NCI-H1694 treated with DMSO at 0.1 percent for 48 hours (cell line): ENCODE measurements around the gene ATP6V1E1.

Experiments
- DNase-seq: peaks from one replicate; lab custom pipeline; 2025; lab: John Stamatoyannopoulos, UW

Gene ATP6V1E1

GRCh38 chr22:17633998-17634323, 5.4 kb upstream of the ATP6V1E1 start:
- DNase-seq: no peak

GRCh38 chr22:17633217-17633997, 4.9 kb upstream of the ATP6V1E1 start:
- peak; percentile 5 for DNase-seq

- no peak for DNase-seq
These were observed 2.6 kb upstream of the ATP6V1E1 start for GRCh38 chr22:17631076-17631565.

- no peak for DNase-seq
These were observed 1.1 kb upstream of the ATP6V1E1 start for GRCh38 chr22:17629641-17630040.

- no peak for DNase-seq
These were observed 582 bp upstream of the ATP6V1E1 start for GRCh38 chr22:17629173-17629489.

- DNase-seq: no peak
These were observed 566 bp downstream of the ATP6V1E1 start for GRCh38 chr22:17627961-17628405.

- DNase-seq: no peak
These were observed 15.3 kb downstream of the ATP6V1E1 start for GRCh38 chr22:17613280-17613679.

GRCh38 chr22:17612057-17612456, 16.5 kb downstream of the ATP6V1E1 start:
- no peak for DNase-seq

- DNase-seq: no peak
These were observed 20.5 kb downstream of the ATP6V1E1 start for GRCh38 chr22:17607891-17608521.

- no peak for DNase-seq
These were observed 22.1 kb downstream of the ATP6V1E1 start for GRCh38 chr22:17606496-17606895.

GRCh38 chr22:17603668-17604067, 24.9 kb downstream of the ATP6V1E1 start:
- no peak for DNase-seq

GRCh38 chr22:17601031-17601430, 27.5 kb downstream of the ATP6V1E1 start:
- DNase-seq: no peak

GRCh38 chr22:17598318-17598717, 30.2 kb downstream of the ATP6V1E1 start:
- no peak for DNase-seq

- DNase-seq: no peak
These were observed 31.3 kb downstream of the ATP6V1E1 start for GRCh38 chr22:17597217-17597616.

- no peak for DNase-seq
These were observed 32.3 kb downstream of the ATP6V1E1 start for GRCh38 chr22:17596226-17596625.

- no peak for DNase-seq
These were observed 36.3 kb downstream of the ATP6V1E1 start for GRCh38 chr22:17592201-17592600.

- DNase-seq: no peak
These were observed 38.0 kb downstream of the ATP6V1E1 start for GRCh38 chr22:17590586-17590985.

GRCh38 chr22:17589810-17590375, 38.7 kb downstream of the ATP6V1E1 start:
- no peak for DNase-seq

- DNase-seq: no peak
These were observed 39.9 kb downstream of the ATP6V1E1 start for GRCh38 chr22:17588606-17589005.

- DNase-seq: no peak
These were observed 40.9 kb downstream of the ATP6V1E1 start for GRCh38 chr22:17587629-17588028.

GRCh38 chr22:17586831-17587440, 41.6 kb downstream of the ATP6V1E1 start:
- no peak for DNase-seq

- DNase-seq: no peak
These were observed 45.4 kb downstream of the ATP6V1E1 start for GRCh38 chr22:17583151-17583550.

GRCh38 chr22:17581631-17582030, 46.9 kb downstream of the ATP6V1E1 start:
- DNase-seq: no peak
